Keratinocyte (primary cell): ENCODE results near the gene ZNF423.

ENCODE experiments used
- EZH2 ChIP-seq: IDR thresholded peaks from one replicate; pipeline ENCODE4 v1.6.1; 2012; ENCODE audit warnings: inconsistent platforms, mild to moderate bottlenecking, low read length, moderate library complexity
- TF ChIP-seq, protein P1 (sequence below), 3 experiments: IDR thresholded peaks in 1 of 3; conservative IDR thresholded peaks in 1 of 3; optimal IDR thresholded peaks in 1 of 3; 2 replicates in 2 of 3; 3 replicates in 1 of 3; pipeline versions ENCODE3 to v1.5.1; 2011; ENCODE audit warnings: low read length in 3 of 3, mild to moderate bottlenecking in 3 of 3, moderate library complexity in 2 of 3, control low read depth in 1 of 3, inconsistent platforms in 1 of 3; ENCODE audit not compliant: insufficient read depth in 2 of 3; ENCODE audit errors: extremely low read depth in 1 of 3

GRCh38 chr16:49632795-49633184, 223.1 kb downstream of the ZNF423 start:
- TF ChIP-seq, protein P1, sequence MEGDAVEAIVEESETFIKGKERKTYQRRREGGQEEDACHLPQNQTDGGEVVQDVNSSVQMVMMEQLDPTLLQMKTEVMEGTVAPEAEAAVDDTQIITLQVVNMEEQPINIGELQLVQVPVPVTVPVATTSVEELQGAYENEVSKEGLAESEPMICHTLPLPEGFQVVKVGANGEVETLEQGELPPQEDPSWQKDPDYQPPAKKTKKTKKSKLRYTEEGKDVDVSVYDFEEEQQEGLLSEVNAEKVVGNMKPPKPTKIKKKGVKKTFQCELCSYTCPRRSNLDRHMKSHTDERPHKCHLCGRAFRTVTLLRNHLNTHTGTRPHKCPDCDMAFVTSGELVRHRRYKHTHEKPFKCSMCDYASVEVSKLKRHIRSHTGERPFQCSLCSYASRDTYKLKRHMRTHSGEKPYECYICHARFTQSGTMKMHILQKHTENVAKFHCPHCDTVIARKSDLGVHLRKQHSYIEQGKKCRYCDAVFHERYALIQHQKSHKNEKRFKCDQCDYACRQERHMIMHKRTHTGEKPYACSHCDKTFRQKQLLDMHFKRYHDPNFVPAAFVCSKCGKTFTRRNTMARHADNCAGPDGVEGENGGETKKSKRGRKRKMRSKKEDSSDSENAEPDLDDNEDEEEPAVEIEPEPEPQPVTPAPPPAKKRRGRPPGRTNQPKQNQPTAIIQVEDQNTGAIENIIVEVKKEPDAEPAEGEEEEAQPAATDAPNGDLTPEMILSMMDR (optimal IDR thresholded peaks at IDR 0.05 in 1 of 3, IDR thresholded peaks at IDR 0.05 in 1 of 3, conservative IDR thresholded peaks at IDR 0.05 in 1 of 3; ENCODE audit: extremely low read depth in 1 of 3, insufficient read depth in 2 of 3, low read length in 3 of 3), result no peak
- no peak for TF ChIP-seq EZH2
